HEK293T (cell line): ENCODE data around the gene CNNM4.

ENCODE experiments used
- ARNT ChIP-seq: fragments of 450-650 bp; IDR thresholded peaks from 2 replicates; pipeline ENCODE4 v1.6.1; 2017; ENCODE audit warnings: mild to moderate bottlenecking
- BHLHE40 ChIP-seq: fragments of 450-650 bp; IDR thresholded peaks from 2 replicates; pipeline ENCODE4 v1.6.1; 2016; ENCODE audit warnings: mild to moderate bottlenecking, moderate library complexity, borderline replicate concordance
- ELF4 ChIP-seq: fragments of 450-650 bp; IDR thresholded peaks from 2 replicates; pipeline ENCODE4 v1.6.1; 2017; ENCODE audit warnings: antibody characterized with exemption
- FOXA1 ChIP-seq: fragments of 450-650 bp; IDR thresholded peaks from 2 replicates; pipeline ENCODE4 v1.6.1; 2016; ENCODE audit warnings: mild to moderate bottlenecking
- FOXK2 ChIP-seq: fragments of 450-650 bp; IDR thresholded peaks from 2 replicates; pipeline ENCODE4 v1.6.1; 2016; ENCODE audit warnings: mild to moderate bottlenecking
- FOXM1 ChIP-seq: fragments of 450-650 bp; IDR thresholded peaks from 2 replicates; pipeline ENCODE4 v1.6.1; 2017; ENCODE audit warnings: mild to moderate bottlenecking, borderline replicate concordance
- HDGF ChIP-seq: fragments of 450-650 bp; IDR thresholded peaks from 2 replicates; pipeline ENCODE4 v1.6.1; 2017; ENCODE audit warnings: antibody characterized with exemption, borderline replicate concordance
- L3MBTL2 ChIP-seq: fragments of 450-650 bp; conservative IDR thresholded peaks from 2 replicates; pipeline ENCODE4 v1.6.1; 2016; ENCODE audit warnings: mild to moderate bottlenecking
- LEF1 ChIP-seq: fragments of 450-650 bp; IDR thresholded peaks from 2 replicates; pipeline ENCODE4 v1.6.1; 2017; ENCODE audit warnings: mild to moderate bottlenecking, borderline replicate concordance
- SP1 ChIP-seq: fragments of 450-650 bp; IDR thresholded peaks from 2 replicates; pipeline ENCODE4 v1.6.1; 2017
- SUZ12 ChIP-seq: fragments of 450-650 bp; IDR thresholded peaks from 2 replicates; pipeline ENCODE4 v1.6.1; 2016; ENCODE audit warnings: mild to moderate bottlenecking

DNA sequence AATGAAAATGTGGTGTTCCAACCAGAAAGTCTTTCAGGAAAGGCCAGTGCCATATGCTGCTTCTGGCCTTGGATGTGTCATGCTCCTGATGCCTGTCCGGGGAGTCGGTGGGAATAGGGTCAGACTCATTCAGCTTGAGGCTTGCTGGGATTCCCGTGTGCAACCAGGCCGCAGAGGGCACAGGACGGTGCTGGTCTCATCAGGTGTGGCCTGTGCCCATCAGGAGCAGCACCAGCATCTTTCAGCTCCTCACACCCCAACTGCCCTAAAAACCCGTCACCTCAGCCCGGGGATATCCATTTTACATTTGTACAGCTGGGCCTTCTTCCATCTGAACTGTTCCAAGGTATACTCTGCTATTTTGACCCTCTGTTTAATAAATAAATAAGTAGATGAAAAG is 42.0 kb downstream of the CNNM4 start:
- TF ChIP-seq SP1 (no peak), FOXA1 (no peak), FOXK2 (no peak), ARNT (no peak), BHLHE40 (no peak), SUZ12 (no peak), HDGF (no peak), L3MBTL2 (no peak), ELF4 (no peak), FOXM1 (no peak), LEF1 (no peak)
